Measurements from ENCODE around the gene COL4A1.

- TF ChIP-seq EZH2 (IDR thresholded peaks at IDR 0.05; ENCODE audit: insufficient read depth, poor library complexity, severe bottlenecking) (no peak), EZH2phosphoT487 (IDR thresholded peaks at IDR 0.05; ENCODE audit: insufficient read depth, low read depth) (no peak)
These were observed 9.9 kb downstream of the COL4A1 start for GRCh38 chr13:110297011-110297410.

Data from GM23248 (cell line).